Neural crest cell (in vitro differentiated cells): Measurements from ENCODE around the gene PTH2. TPM values are rescaled to one million over a fixed set of nuclear protein-coding genes. Genes with fewer than 3 reads are reported as not detected.

Experiments used
- DNase-seq: peaks from one replicate; pipeline ENCODE4 v3.0.0; 2021; ENCODE audit warnings: low read depth, mixed read lengths, low spot score
- H3K27ac Mint-ChIP-seq: one replicate; pipeline ENCODE4 v1.8.0; 2021; ENCODE audit warnings: mild to moderate bottlenecking, mixed read lengths; ENCODE audit not compliant: unreplicated experiment
- H3K27me3 Mint-ChIP-seq: 2 replicates; pipeline ENCODE4 v1.8.0; 2021; ENCODE audit warnings: low read depth, mild to moderate bottlenecking, mixed read lengths
- H3K36me3 Mint-ChIP-seq: 2 replicates; pipeline ENCODE4 v1.8.0; 2021; ENCODE audit warnings: low read depth, mild to moderate bottlenecking, mixed read lengths
- H3K4me1 Mint-ChIP-seq: 2 replicates; pipeline ENCODE4 v1.8.0; 2021; ENCODE audit warnings: mixed read lengths
- H3K4me3 Mint-ChIP-seq: one replicate; pipeline ENCODE4 v1.8.0; 2021; ENCODE audit warnings: mild to moderate bottlenecking, mixed read lengths
- H3K9me3 Mint-ChIP-seq: 2 replicates; pipeline ENCODE4 v1.8.0; 2021; ENCODE audit warnings: mixed read lengths
- CTCF ChIP-seq: fragments of 200-600 bp; sonication (generic); conservative IDR thresholded peaks from 2 replicates; pipeline ENCODE4 v1.5.0; 2021; ENCODE audit warnings: antibody characterized with exemption, mild to moderate bottlenecking
- total RNA-seq: library from RNA; stranded (reverse); gene quantifications from 2 replicates; pipeline ENCODE4 v1.2.1, GENCODE V29; 2021

The PTH2 gene
- total RNA-seq, 1 donor from 2014 or later = not detected

- no peak for TF ChIP-seq CTCF
- Mint-ChIP-seq H3K4me3 (no peak overlapping the region), H3K4me1 (peaks cover 4% of the 10 kb centered on the region), H3K27me3 (peaks cover 15% of the 10 kb centered on the region), H3K27ac (no peak overlapping the region), H3K9me3 (no peaks in the 10 kb centered on the region), H3K36me3 (no peaks in the 10 kb centered on the region)
- no peak for DNase-seq
Observed at GRCh38 chr19:49389406-49389805, 33.8 kb downstream of the PTH2 start.

- Mint-ChIP-seq H3K4me1 (peaks cover 4% of the 10 kb centered on the region), H3K27me3 (peaks cover 15% of the 10 kb centered on the region), H3K9me3 (no peaks in the 10 kb centered on the region), H3K4me3 (no peak within 1 kb of the TSS), H3K27ac (no peak within 1 kb of the TSS), H3K36me3 (no peaks in the 10 kb centered on the region)
- no peak for TF ChIP-seq CTCF
- DNase-seq = no peak
Observed at GRCh38 chr19:49387936-49388372, 35.3 kb downstream of the PTH2 start, which contains the start of gene KASH5. Gene KASH5, plus strand, starts transcription at chr19:49388249. Its CDS starts 2,635 bp downstream, at chr19:49390884.

GRCh38 chr19:49383599-49383998 is 39.6 kb downstream of the PTH2 start:
- H3K9me3 Mint-ChIP-seq = peaks cover 8% of the 10 kb centered on the region
- no peak overlapping the region for H3K4me3 Mint-ChIP-seq
- no peak for DNase-seq
- H3K27ac Mint-ChIP-seq = no peak overlapping the region
- H3K36me3 Mint-ChIP-seq = no peaks in the 10 kb centered on the region
- no peaks in the 10 kb centered on the region for H3K4me1 Mint-ChIP-seq
- TF ChIP-seq CTCF = no peak
- no peaks in the 10 kb centered on the region for H3K27me3 Mint-ChIP-seq

GRCh38 chr19:49382639-49383038 is 40.6 kb downstream of the PTH2 start:
- Mint-ChIP-seq H3K27ac (no peak overlapping the region), H3K9me3 (peaks cover 8% of the 10 kb centered on the region), H3K4me1 (no peaks in the 10 kb centered on the region), H3K4me3 (no peak overlapping the region), H3K36me3 (no peaks in the 10 kb centered on the region), H3K27me3 (no peaks in the 10 kb centered on the region)
- TF ChIP-seq CTCF = no peak
- DNase-seq = no peak

- Mint-ChIP-seq H3K36me3 (no peaks in the 10 kb centered on the region), H3K27ac (no peak overlapping the region), H3K4me3 (no peak overlapping the region), H3K4me1 (no peaks in the 10 kb centered on the region), H3K27me3 (peaks cover 5% of the 10 kb centered on the region), H3K9me3 (peaks cover 8% of the 10 kb centered on the region)
- DNase-seq = no peak
- TF ChIP-seq CTCF = no peak
Observed at GRCh38 chr19:49380391-49380790, 42.9 kb downstream of the PTH2 start.

- H3K27ac Mint-ChIP-seq = no peak overlapping the region
- no peaks in the 10 kb centered on the region for H3K36me3 Mint-ChIP-seq
- no peaks in the 10 kb centered on the region for H3K4me1 Mint-ChIP-seq
- H3K27me3 Mint-ChIP-seq = peaks cover 5% of the 10 kb centered on the region
- no peak for DNase-seq
- no peak overlapping the region for H3K4me3 Mint-ChIP-seq
- H3K9me3 Mint-ChIP-seq = peaks cover 8% of the 10 kb centered on the region
- no peak for TF ChIP-seq CTCF
Observed at GRCh38 chr19:49378512-49378911, 44.7 kb downstream of the PTH2 start.
